HG03432 (cell line): ENCODE results near the gene PUM2.
"Not testable (repeated sequence)": the region's sequence is repeated elsewhere in the genome, so short reads cannot be mapped to it uniquely, and the experiment has no call there.

Experiments used
- ATAC-seq: cut with Tn5 transposase; IDR thresholded peaks from one replicate; pipeline ENCODE4 v1.9.1; 2021; ENCODE audit warnings: mild to moderate bottlenecking, moderate library complexity; ENCODE audit not compliant: unreplicated experiment

PUM2 gene, protein sequence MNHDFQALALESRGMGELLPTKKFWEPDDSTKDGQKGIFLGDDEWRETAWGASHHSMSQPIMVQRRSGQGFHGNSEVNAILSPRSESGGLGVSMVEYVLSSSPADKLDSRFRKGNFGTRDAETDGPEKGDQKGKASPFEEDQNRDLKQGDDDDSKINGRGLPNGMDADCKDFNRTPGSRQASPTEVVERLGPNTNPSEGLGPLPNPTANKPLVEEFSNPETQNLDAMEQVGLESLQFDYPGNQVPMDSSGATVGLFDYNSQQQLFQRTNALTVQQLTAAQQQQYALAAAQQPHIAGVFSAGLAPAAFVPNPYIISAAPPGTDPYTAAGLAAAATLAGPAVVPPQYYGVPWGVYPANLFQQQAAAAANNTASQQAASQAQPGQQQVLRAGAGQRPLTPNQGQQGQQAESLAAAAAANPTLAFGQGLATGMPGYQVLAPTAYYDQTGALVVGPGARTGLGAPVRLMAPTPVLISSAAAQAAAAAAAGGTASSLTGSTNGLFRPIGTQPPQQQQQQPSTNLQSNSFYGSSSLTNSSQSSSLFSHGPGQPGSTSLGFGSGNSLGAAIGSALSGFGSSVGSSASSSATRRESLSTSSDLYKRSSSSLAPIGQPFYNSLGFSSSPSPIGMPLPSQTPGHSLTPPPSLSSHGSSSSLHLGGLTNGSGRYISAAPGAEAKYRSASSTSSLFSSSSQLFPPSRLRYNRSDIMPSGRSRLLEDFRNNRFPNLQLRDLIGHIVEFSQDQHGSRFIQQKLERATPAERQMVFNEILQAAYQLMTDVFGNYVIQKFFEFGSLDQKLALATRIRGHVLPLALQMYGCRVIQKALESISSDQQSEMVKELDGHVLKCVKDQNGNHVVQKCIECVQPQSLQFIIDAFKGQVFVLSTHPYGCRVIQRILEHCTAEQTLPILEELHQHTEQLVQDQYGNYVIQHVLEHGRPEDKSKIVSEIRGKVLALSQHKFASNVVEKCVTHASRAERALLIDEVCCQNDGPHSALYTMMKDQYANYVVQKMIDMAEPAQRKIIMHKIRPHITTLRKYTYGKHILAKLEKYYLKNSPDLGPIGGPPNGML

DNA sequence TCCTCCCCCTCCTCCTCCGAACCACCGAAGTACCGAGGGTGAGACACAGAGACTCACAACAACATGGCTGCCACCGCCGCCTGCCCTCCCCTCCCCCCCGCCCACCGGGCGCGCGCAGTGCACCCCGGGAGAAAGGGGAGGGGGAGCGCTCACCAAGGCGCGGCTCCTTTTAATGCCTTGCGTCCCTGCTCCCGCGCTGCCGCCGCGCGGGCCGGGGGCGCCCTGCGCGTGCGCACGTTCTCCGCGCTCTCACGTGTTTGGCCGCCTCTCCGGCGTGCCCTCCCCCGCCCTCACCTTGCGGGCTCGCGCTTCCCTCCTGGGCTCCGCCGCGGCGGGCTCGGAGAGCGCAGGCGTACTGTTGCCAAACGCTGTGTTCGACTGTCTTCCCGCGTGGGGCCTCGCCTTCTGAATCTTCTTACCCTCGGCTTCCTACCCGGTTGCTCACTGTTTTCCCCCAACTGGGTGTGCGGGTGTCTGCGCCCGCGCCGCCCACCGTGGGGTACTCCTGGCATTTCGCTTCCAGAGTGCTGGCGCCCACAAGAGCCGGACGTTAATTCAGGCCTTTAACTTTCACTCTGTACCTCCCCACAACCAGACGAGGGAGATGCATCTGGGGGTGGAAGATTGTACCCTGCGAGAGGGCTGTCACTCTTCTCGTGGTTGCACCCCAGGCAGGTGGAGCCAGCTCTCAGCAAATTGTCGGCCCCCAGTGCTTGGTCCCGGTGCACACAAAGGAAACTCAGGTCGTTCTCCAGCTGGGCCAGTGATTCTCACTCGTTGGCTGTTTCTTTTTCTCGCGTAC, at the start of gene PUM2:
Gene PUM2 (minus strand): TSS at position 92 of the 802 bp plus-strand sequence. CDS start 23,484 bp downstream, outside the sequence.
- ATAC-seq, result peak; percentile 87

GRCh38 chr2:20400306-20400705, 49.7 kb upstream of the PUM2 start:
- ATAC-seq, result no peak

DNA sequence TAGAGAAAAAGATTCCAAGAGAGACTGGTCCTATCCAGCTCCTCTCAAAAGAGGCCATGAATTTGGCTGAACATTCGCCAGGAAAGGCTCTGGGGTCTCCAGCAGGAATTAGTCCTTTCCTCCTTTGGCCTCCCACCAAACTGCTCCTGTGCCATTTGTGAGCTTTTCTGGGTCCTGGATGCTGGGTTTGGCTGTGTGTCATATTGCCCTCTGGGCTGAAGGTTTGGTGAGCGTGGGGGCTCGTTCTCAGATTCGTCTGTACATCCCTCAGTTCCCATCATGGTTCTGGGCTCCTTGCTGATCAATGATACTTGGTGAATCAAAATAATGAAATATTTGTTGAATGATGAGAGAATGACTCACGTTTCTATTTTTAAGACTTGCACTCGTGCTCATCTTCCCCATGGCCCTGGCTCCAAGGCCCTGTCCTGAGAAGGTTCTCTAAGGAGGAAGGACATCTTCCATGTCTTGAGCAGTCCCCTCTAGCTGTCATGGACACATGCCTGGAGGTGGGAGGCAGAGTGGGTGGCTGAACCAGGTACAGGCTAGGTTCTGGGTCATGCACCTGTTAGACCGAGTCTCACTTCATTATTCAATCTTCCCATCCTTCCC, 48.4 kb upstream of the PUM2 start:
- no peak for ATAC-seq

- no peak for ATAC-seq
Observed at GRCh38 chr2:20397811-20398447, 47.3 kb upstream of the PUM2 start.

- ATAC-seq, result no peak
Observed at GRCh38 chr2:20396356-20397000, 45.8 kb upstream of the PUM2 start.

DNA sequence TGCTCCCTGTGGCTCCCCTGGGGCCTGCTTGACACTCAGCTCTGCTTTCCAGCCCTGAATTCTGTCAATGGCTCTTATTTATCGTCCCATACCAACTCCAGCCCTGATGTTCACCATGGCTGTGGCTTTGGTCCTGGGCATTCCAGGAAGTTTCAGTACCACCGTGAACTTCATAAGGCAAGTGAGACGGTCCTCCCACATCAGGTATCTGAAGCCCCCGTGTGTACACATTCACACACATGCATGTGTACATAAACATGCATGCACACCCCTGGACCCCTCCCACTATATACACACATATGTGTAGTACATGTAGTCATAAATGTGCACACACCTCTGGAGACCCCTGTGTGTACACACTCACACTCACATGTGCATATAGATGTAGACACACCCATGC, 43.3 kb upstream of the PUM2 start:
- ATAC-seq, result no peak

GRCh38 chr2:20391951-20392699, 41.5 kb upstream of the PUM2 start:
- ATAC-seq, result no peak

GRCh38 chr2:20390524-20391123, 40.0 kb upstream of the PUM2 start:
- no peak for ATAC-seq

GRCh38 chr2:20384953-20385352, 34.3 kb upstream of the PUM2 start:
- no peak for ATAC-seq

GRCh38 chr2:20382965-20383810, 32.5 kb upstream of the PUM2 start:
- no peak for ATAC-seq

DNA sequence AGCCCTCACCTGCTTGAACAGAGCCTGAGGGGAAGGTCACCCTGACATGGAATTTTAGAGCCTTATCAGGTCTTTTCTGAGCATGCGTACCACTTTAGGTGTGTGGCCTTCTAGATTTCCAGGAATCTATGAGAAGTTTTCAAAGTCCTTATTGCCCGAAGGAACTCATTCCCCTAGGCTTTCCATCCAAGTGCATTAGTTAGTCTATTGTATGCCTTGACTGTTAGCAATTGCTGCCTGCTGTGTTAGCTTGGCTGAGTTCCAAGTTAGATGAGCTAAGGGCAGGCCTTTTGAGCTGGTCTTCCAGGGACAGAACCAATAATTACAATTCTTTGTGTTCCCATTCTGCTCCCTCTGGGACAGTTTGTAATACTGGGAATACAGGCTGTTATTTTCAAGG, 30.8 kb upstream of the PUM2 start:
- ATAC-seq, result no peak

GRCh38 chr2:20378891-20379519, 28.4 kb upstream of the PUM2 start:
- no peak for ATAC-seq

GRCh38 chr2:20378341-20378740, 27.7 kb upstream of the PUM2 start:
- no peak for ATAC-seq

DNA sequence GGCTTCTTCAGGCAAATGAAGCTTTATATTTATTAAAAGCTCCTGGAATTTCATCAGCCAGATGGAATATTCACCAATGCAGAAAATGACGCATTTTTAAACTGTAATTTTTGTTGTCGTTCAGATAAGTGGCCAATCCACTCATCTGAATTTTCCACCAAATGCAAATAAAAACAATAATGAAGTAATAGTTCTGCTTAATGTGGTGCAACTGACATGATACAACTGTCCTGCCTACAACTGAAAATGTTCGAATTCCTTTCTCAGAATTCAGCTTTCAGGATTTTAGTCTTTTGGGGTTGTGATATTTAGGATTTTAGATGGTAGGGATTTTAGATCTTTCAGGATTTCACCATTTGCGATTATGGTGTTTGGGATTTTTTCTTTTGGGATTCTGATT, 27.1 kb upstream of the PUM2 start:
- ATAC-seq, result no peak

- ATAC-seq, result not testable (repeated sequence)
Observed at GRCh38 chr2:20374982-20375381, 24.3 kb upstream of the PUM2 start.

DNA sequence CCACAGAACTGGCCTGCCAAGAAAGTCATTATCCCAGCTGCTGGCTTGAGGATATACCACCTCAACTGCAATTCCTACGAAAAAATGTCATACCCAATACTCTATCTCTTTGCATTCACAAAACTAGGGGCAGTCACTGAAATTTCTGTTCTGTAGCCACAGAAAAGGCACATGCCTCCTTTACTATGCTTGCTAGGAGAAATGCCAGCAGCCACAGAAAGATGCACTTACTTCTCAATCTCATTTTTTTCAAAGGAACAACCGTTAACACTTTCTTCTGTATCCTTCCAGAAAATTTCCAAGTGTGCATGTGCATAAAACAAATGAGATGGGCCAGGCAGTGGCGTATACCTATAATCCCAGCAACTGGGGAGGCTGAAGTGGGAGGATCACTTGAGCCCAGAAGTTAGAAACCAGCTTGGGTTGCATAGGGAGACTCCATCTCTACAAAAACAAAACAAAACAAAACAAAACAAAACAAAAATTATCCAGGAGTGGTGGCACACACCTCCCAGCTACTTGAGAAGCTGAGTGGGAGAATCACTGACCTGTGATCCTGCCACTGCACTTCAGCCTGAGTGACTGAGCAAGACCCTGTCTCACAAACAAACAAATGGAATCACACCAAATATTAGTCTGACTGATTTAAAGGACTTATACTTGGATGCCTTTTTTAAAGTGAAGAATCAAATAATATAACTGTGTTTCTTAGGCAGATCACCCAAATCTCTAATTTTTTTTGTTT, 22.4 kb upstream of the PUM2 start:
- ATAC-seq, result no peak
